ENCODE results near the gene TMEM120B.
"Not testable (repeated sequence)": the region's sequence is repeated elsewhere in the genome, so short reads cannot be mapped to it uniquely, and the experiment has no call there.

Gene TMEM120B

GRCh38 chr12:121774968-121775474, 62.5 kb downstream of the TMEM120B start:
- DNase-seq (ENCODE audit: low read depth in 3 of 3): no peak

GRCh38 chr12:121775501-121775900, 62.9 kb downstream of the TMEM120B start:
- DNase-seq (ENCODE audit: low read depth in 3 of 3): no peak

- peak; percentile 79 to 91 (median 90) for DNase-seq (ENCODE audit: low read depth in 3 of 3)
These were observed 63.9 kb downstream of the TMEM120B start for GRCh38 chr12:121776190-121777098.

GRCh38 chr12:121778567-121779421, 66.2 kb downstream of the TMEM120B start:
- DNase-seq (ENCODE audit: low read depth in 3 of 3): no peak

- no peak for DNase-seq (ENCODE audit: low read depth in 3 of 3)
These were observed 66.9 kb downstream of the TMEM120B start for GRCh38 chr12:121779422-121779895.

- DNase-seq (ENCODE audit: low read depth in 3 of 3): no peak
These were observed 67.9 kb downstream of the TMEM120B start for GRCh38 chr12:121780429-121780828.

- DNase-seq (ENCODE audit: low read depth in 3 of 3): no peak
These were observed 69.0 kb downstream of the TMEM120B start for GRCh38 chr12:121781484-121781997.

- DNase-seq (ENCODE audit: low read depth in 3 of 3): peak in 1 of 3 donors; percentile 61
These were observed 69.7 kb downstream of the TMEM120B start for GRCh38 chr12:121781998-121782979.

GRCh38 chr12:121783766-121784165, 71.2 kb downstream of the TMEM120B start:
- no peak for DNase-seq (ENCODE audit: low read depth in 3 of 3)

- DNase-seq (ENCODE audit: low read depth in 3 of 3): no peak
These were observed 71.9 kb downstream of the TMEM120B start for GRCh38 chr12:121784460-121784859.

- DNase-seq (ENCODE audit: low read depth in 3 of 3): no peak
These were observed 73.9 kb downstream of the TMEM120B start for GRCh38 chr12:121786440-121786825.

- DNase-seq (ENCODE audit: low read depth in 3 of 3): no peak
These were observed 74.8 kb downstream of the TMEM120B start for GRCh38 chr12:121787063-121788025.

GRCh38 chr12:121788176-121788818, 75.7 kb downstream of the TMEM120B start:
- no peak for DNase-seq (ENCODE audit: low read depth in 3 of 3)

GRCh38 chr12:121789233-121789781, 76.8 kb downstream of the TMEM120B start:
- DNase-seq (ENCODE audit: low read depth in 3 of 3): no peak

GRCh38 chr12:121789800-121790728, 77.5 kb downstream of the TMEM120B start:
- DNase-seq (ENCODE audit: low read depth in 3 of 3): peak; percentile 78 to 92 (median 85)

GRCh38 chr12:121790785-121791184, 78.2 kb downstream of the TMEM120B start:
- not testable (repeated sequence) for DNase-seq (ENCODE audit: low read depth in 3 of 3)
